Naive thymus-derived CD8-positive, alpha-beta T cell (primary cell): ENCODE results near the gene VASN. TPM values are rescaled to one million over a fixed set of nuclear protein-coding genes. Genes with fewer than 3 reads are reported as not detected.
"Not testable (repeated sequence)": the region's sequence is repeated elsewhere in the genome, so short reads cannot be mapped to it uniquely, and the experiment has no call there.

Experiments
- ATAC-seq, 2 donors: fragments of 150-1000 bp; cut with Tn5 transposase in 1 of 2; sonication (Bioruptor Pico), chemical (Tn5 transposase) in 1 of 2; 1 replicate in 1 of 2; 2 replicates in 1 of 2; pipeline ENCODE4 v1.10.0; 2021; ENCODE audit warnings: mild to moderate bottlenecking in 2 of 2, moderate library complexity in 2 of 2
- POLR2A ChIA-PET: fragments of 350-600 bp; sonication (Branson Sonifier 250); formaldehyde crosslinking; loops from one replicate; lab custom pipeline; 2021; ENCODE audit warnings: antibody characterized with exemption; lab: Charles Lee
- DNase-seq, 10 donors: peaks; one replicate each; pipeline versions ENCODE4 v3.0.0 to v3.0.0-alpha.2; 2020 to 2022
- H3K27ac Mint-ChIP-seq, 10 donors: one replicate each; pipeline ENCODE4 v1.8.0; 2020 to 2022; ENCODE audit warnings: mild to moderate bottlenecking in 10 of 10, mixed read lengths in 10 of 10, moderate library complexity in 4 of 10, inconsistent platforms in 1 of 10
- H3K27me3 Mint-ChIP-seq, 5 donors: one replicate each; pipeline ENCODE4 v1.8.0; 2021 to 2022; ENCODE audit warnings: mixed read lengths in 5 of 5
- H3K36me3 Mint-ChIP-seq, 3 donors: one replicate each; pipeline ENCODE4 v1.8.0; 2020 to 2022; ENCODE audit warnings: mixed read lengths in 3 of 3, mild to moderate bottlenecking in 2 of 3, inconsistent platforms in 1 of 3
- H3K4me1 Mint-ChIP-seq, 4 donors: one replicate each; pipeline ENCODE4 v1.8.0; 2021 to 2022; ENCODE audit warnings: mixed read lengths in 4 of 4
- H3K4me3 Mint-ChIP-seq, 10 donors: one replicate each; pipeline ENCODE4 v1.8.0; 2020 to 2022; ENCODE audit warnings: mild to moderate bottlenecking in 10 of 10, mixed read lengths in 10 of 10, moderate library complexity in 6 of 10, inconsistent platforms in 1 of 10
- H3K9me3 Mint-ChIP-seq, 9 donors: one replicate each; pipeline ENCODE4 v1.8.0; 2020 to 2022; ENCODE audit warnings: mixed read lengths in 9 of 9, mild to moderate bottlenecking in 3 of 9, inconsistent platforms in 1 of 9, moderate library complexity in 1 of 9
- polyA plus RNA-seq, 3 donors: library from polyadenylated mRNA; unstranded; fragments of 300-500 nt; fragmentation: Illumina TruSeq; gene quantifications; one replicate each; pipeline ENCODE4 v1.2.3, GENCODE V29; 2021
- total RNA-seq, 8 experiments: library from RNA in 2 of 8; stranded (reverse) in 2 of 8; gene quantifications; one replicate each; pipeline ENCODE4 v1.2.3 and lab custom pipeline; 2021 to 2026

VASN gene
- total and polyA plus RNA-seq, 5 experiments from 2014 or later: 0.12 to 0.34 (median 0.30) TPM; not detected in 2

DNA sequence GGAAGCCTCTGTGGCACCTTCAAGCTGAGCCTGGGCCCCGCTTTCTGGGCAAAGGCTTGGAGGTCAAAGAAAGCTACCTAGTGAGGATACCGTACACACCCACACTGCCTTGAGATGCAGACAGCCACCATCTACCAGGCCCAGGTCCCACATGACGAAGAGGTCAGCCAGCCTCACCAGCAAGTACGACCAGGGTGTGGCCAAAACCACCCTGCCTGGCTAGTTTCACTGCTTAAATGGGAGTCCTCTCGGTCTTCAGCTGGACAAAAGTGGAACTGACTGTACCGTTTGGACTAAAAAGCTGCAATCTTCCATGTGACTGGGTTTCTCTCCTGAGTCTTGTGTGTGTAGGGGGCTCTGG is 21.6 kb downstream of the VASN start:
- Mint-ChIP-seq H3K4me3 (no peak overlapping the region), H3K4me1 (peaks cover 5 to 19% (median 14%) of the 10 kb centered on the region in 4 donors), H3K36me3 (peaks cover 4 to 61% (median 5%) of the 10 kb centered on the region in 3 donors), H3K9me3 (no peaks in the 10 kb centered on the region), H3K27me3 (no peaks in the 10 kb centered on the region), H3K27ac (no peak overlapping the region)
- ATAC-seq: no peak
- DNase-seq: no peak
- POLR2A ChIA-PET: no interaction called here

DNA sequence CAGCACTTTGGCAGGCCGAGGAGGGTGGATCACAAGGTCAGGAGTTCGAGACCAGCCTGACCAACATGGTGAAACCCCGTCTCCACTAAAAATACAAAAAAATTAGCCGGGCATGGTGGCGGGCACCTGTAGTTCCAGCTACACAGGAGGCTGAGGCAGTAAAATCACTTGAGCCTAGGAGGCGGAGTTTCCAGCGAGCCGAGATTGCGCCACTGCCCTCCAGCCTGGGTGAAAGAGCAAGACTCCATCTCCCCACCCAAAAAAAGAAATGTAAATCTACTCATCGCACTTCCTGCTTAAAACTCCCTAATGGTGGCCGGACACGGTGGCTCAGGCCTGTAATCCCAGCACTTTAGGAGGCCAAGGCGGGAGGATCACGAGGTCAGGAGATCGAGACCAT is 22.2 kb downstream of the VASN start:
- peak overlapping the region in 1 of 10 donors; percentile 41 for H3K4me3 Mint-ChIP-seq
- ATAC-seq, POLR2A ChIA-PET, H3K9me3 Mint-ChIP-seq, DNase-seq, H3K27me3 Mint-ChIP-seq: not testable (repeated sequence)
- H3K4me1 Mint-ChIP-seq: peaks cover 5 to 19% (median 14%) of the 10 kb centered on the region in 4 donors
- H3K36me3 Mint-ChIP-seq: peaks cover 4 to 63% (median 5%) of the 10 kb centered on the region in 3 donors
- peak overlapping the region in 2 of 10 donors; percentile 51 to 79 for H3K27ac Mint-ChIP-seq

DNA sequence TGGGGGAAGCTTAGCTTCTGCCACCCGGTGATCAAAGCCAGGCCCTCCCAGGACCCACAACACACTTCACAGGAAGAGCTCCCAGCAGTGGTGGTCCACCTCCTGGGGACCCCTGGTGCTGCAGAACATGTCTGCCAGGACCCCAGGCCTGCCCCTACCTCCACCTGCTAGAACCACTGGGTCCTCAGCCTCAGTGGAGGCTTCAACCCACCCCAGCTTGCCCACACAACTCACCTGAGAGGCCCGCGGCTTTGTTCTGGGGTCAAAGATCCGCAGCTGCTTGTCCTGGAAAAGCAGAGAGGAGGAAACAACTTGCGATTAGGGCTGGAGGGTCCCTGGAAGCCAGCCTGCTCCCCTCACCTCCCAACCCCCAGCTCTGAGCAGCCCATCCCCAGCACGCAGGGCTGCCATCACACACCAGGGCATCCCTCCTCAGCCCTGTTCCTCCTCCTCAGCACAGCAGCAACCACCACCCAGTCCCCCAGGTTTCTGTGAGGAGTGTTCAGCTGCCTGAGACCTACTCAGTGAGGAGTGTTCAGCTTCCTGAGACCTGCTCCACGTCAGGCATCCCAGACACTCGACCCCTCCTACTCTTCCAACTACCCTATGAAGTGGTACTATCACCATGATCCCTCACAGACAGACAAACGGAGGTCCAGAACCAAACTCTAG is 23.5 kb downstream of the VASN start:
- Mint-ChIP-seq H3K36me3 (peaks cover 4 to 69% (median 7%) of the 10 kb centered on the region in 3 donors), H3K4me1 (peaks cover 13 to 32% (median 21%) of the 10 kb centered on the region in 4 donors), H3K4me3 (peak overlapping the region in 2 of 10 donors; percentile 45 to 71), H3K9me3 (no peaks in the 10 kb centered on the region), H3K27me3 (no peaks in the 10 kb centered on the region), H3K27ac (peak overlapping the region in 7 of 10 donors; percentile 14 to 91 (median 48))
- ATAC-seq (no peak), DNase-seq (no peak)
- POLR2A ChIA-PET: interaction anchor here (0.7 to 1.2 kb wide), 2 partner anchors 10 to 25 kb away, joined by 3 to 4 read pairs; no protein-coding TSS in a partner anchor

DNA sequence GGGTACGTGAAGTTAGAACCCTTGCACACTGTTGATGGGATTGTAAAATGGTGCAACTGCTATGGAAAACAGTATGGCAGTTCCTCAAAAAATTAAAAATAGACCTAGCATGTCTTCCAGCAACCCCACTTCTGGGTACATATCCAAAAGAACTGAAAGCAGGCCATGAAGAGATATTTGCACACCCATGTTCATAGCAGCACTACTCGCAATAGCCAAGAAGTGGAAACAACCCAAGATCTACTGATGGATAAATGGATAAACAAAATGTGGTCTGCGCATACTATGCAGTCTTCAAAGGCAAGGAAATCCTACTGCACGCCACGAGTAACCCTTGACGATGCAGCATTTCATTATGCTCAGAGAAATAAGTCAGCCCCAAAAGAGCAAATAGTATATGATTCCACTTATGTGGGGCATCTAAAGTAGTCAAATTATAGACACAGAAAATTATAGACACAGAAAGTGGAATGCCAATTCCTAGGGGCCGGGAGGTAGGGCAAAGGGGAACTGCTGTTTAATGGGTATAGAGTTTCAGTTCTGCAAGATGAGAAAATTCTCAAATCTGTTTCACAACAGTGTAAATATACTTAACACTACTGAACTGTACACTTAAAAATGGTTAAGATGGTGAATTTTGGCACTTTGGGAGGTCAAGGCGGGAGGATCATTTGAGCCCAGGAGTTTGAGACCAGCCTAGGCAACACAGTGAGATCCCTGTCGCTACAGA is 27.5 kb downstream of the VASN start:
- no peaks in the 10 kb centered on the region for H3K9me3 Mint-ChIP-seq
- H3K27me3 Mint-ChIP-seq: no peaks in the 10 kb centered on the region
- peaks cover 4 to 82% (median 9%) of the 10 kb centered on the region in 3 donors for H3K36me3 Mint-ChIP-seq
- ATAC-seq (no peak), DNase-seq (no peak)
- H3K4me3 Mint-ChIP-seq: no peak overlapping the region
- POLR2A ChIA-PET: no interaction called here
- H3K27ac Mint-ChIP-seq: peak overlapping the region in 4 of 10 donors; percentile 24 to 97 (median 38)
- H3K4me1 Mint-ChIP-seq: peaks cover 14 to 39% (median 26%) of the 10 kb centered on the region in 4 donors

DNA sequence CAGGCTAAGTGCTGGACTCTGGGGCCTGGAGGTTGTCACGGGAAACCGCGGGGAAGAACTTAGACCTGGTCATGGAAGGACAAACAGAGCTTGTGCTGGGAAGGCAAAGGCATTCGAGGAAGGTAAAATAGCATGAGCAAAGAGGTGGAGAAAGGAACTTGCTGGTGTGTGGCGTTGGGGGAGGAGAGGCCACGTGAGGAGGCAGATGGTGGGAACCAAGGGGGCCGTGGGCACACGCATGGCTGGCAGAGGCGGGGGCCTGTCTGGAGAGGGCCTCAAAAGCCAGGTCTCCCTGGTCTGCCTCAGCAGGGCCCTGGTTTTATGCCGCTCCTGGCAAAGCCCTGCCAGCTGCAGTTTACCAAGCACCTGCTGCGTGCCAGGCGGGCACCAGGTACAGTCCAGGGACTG is 29.4 kb downstream of the VASN start:
- DNase-seq: peak in 2 of 10 donors; percentile 18 to 38
- peaks cover 0 to 3% (median 0%) of the 10 kb centered on the region in 5 donors for H3K27me3 Mint-ChIP-seq
- H3K36me3 Mint-ChIP-seq: peaks cover 0 to 82% (median 9%) of the 10 kb centered on the region in 3 donors
- H3K4me1 Mint-ChIP-seq: peaks cover 19 to 48% (median 30%) of the 10 kb centered on the region in 4 donors
- H3K9me3 Mint-ChIP-seq: no peaks in the 10 kb centered on the region
- peak overlapping the region in 5 of 10 donors; percentile 0 to 61 (median 49) for H3K4me3 Mint-ChIP-seq
- H3K27ac Mint-ChIP-seq: peak overlapping the region in 4 of 10 donors; percentile 61 to 97 (median 84)
- no peak for ATAC-seq
- POLR2A ChIA-PET: interaction anchor here (0.6 to 2.7 kb wide), 3 partner anchors 15 to 1307 kb away, joined by 3 to 12 read pairs (median 3); partner anchors contain the start of gene CORO7

DNA sequence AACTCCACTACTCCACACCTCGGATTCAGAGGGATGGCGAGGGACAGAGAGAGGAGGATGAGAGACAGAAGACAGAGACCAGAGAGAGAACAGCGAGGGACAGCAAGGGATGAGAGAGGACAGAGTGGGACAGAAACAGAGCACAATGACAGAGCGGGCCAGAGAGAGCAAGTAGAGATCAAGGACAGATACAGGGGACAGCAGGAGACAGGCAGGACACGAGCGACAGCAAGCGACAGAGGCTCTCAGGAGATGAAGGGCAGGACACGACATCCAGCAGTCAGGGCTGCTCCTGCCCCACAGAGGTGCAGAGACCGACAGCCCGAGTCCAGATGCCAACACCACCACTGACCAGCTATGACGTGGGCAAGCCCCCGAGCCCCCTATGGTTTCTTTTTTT is 29.9 kb downstream of the VASN start:
- POLR2A ChIA-PET: interaction anchor here (0.6 to 2.7 kb wide), 4 partner anchors 10 to 1308 kb away, joined by 3 to 12 read pairs (median 3); partner anchors contain the start of gene CORO7
- Mint-ChIP-seq H3K4me1 (peaks cover 19 to 48% (median 30%) of the 10 kb centered on the region in 4 donors), H3K27ac (peak overlapping the region in 5 of 10 donors; percentile 40 to 97 (median 76)), H3K36me3 (peaks cover 0 to 82% (median 13%) of the 10 kb centered on the region in 3 donors), H3K27me3 (peaks cover 0 to 3% (median 0%) of the 10 kb centered on the region in 5 donors), H3K9me3 (no peaks in the 10 kb centered on the region), H3K4me3 (peak overlapping the region in 5 of 10 donors; percentile 0 to 79 (median 49))
- no peak for ATAC-seq
- peak in 3 of 10 donors; percentile 5 to 28 (median 17) for DNase-seq

DNA sequence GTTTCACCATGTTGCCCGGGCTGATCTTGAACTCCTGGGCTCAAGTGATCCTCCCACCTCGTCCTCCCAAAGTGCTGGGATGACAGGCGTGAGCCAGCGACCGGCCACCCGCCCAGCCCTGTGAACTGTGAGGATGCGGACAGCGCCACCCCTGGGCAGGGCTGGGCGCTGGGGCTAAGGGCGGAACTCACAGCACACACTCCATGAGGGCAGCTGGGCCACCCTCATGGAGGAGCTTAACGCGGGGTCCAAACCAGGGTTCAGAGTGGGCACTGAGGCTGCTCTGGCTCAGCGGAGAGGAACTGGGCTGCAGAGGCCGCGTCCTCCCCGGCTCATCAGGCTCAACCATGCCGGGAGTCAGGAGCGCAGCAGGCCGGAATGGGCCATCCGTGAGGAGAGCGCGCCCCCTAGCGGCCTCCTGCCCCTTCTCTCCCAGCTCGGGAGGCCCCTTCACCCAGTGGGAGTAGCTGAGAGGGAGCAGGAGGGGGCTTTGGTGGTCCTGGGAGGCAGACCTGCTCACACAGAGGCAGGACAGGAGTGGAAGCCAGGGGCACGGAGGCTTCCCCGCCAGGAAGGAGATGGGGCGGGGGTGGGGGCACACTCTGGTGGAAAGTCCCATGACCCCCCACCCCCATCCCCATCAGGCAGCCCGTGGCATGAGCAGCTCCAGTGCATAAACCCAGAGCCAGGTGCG is 30.9 kb downstream of the VASN start:
- Mint-ChIP-seq H3K9me3 (no peaks in the 10 kb centered on the region), H3K27ac (peak overlapping the region in 2 of 10 donors; percentile 91 to 97), H3K36me3 (peaks cover 0 to 84% (median 17%) of the 10 kb centered on the region in 3 donors), H3K4me1 (peaks cover 19 to 46% (median 30%) of the 10 kb centered on the region in 4 donors), H3K4me3 (peak overlapping the region in 3 of 10 donors; percentile 31 to 41 (median 33)), H3K27me3 (peaks cover 0 to 3% (median 0%) of the 10 kb centered on the region in 5 donors)
- ATAC-seq (peak; percentile 38 to 67), DNase-seq (peak; percentile 39 to 82 (median 66))
- POLR2A ChIA-PET: interaction anchor here (0.6 to 2.7 kb wide), 7 partner anchors 11 to 121 kb away, joined by 3 to 12 read pairs (median 4); partner anchors contain the start of gene CORO7

DNA sequence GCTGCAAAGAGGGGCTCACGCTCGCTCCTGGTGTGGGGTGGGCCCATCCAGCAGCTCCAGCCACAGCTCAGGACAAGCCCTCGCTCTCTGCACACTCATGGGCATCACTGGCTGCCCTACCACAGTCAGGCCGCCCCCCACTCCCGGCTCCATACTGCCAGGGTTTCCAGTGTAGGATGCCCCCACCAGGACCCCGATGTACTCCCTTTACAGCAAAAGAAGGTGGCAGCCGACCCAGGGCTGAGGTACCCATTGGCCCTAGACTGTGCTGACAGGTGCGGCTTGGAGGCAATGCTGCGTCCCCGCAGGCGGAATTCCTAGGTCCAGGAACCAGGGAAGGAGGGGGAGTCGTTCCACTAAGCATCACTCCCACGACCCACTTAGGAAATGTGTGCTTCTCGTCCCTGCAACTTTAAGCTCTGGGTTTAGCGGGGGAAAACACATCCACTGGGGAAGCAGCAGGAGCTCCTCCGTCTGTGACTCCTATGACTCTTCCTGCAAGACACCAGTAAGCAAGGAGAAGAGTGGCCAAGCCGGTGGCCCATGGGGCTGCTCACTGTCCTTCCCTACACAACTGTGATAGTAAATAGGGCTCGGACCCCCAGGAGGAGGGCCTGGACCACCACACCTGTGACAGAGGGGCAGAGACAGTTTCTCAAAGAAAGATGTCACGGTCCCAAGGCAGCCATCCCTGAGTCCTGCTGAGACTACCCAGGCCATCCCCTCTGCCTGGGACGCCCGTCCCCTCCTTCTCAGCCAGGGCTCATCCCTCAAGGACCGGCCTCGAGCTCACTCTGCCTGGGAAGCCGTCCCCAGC is 31.7 kb downstream of the VASN start:
- POLR2A ChIA-PET: interaction anchor here (0.6 to 2.7 kb wide), 4 partner anchors 10 to 122 kb away, joined by 4 to 12 read pairs (median 6); partner anchors contain the start of gene CORO7
- Mint-ChIP-seq H3K36me3 (peaks cover 0 to 83% (median 17%) of the 10 kb centered on the region in 3 donors), H3K9me3 (no peaks in the 10 kb centered on the region), H3K27me3 (peaks cover 0 to 3% (median 0%) of the 10 kb centered on the region in 5 donors), H3K4me3 (peak overlapping the region in 3 of 10 donors; percentile 24 to 41 (median 33)), H3K27ac (peak overlapping the region in 5 of 10 donors; percentile 41 to 97 (median 61)), H3K4me1 (peaks cover 19 to 47% (median 30%) of the 10 kb centered on the region in 4 donors)
- DNase-seq: peak in 3 of 10 donors; percentile 15 to 23 (median 21)
- peak; percentile 0 to 4 for ATAC-seq

DNA sequence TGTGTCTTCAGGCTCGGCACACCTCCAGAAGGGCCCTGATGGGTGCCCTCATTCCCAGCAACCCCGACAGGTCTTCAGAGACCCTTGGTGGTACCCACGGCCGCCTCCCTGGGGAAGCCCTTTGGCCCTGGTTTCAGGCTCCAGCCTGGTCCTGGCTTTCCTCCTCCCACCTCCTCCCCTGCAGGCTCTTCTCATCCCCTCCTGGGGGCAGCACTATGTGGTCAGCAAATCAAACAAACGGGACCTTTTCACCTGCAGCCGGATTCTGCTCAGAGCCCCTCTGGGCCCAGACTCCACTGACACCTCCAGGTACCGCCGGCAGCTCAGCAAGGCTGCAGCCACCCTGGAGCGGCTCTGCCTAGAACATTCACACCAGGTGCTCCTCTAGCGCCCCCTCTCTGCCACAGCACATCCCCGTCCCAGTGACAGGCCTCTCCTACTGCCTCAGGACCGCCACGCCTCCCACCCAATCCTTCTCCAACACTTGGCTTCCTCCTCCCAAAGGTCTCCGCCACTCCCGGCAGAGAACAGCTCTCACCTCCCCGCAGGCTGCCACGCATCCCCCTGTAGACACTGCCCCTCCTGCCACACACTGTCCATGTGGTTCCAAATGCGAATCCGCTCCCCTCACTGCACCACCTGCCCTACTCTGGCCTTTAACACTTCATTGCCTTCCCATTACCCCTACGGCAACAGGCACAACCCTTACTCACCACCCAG is 32.8 kb downstream of the VASN start:
- Mint-ChIP-seq H3K9me3 (no peaks in the 10 kb centered on the region), H3K36me3 (peaks cover 0 to 83% (median 17%) of the 10 kb centered on the region in 3 donors), H3K4me3 (peak overlapping the region in 4 of 10 donors; percentile 40 to 81 (median 56)), H3K27ac (peak overlapping the region; percentile 22 to 97 (median 67)), H3K27me3 (peaks cover 0 to 3% (median 0%) of the 10 kb centered on the region in 5 donors), H3K4me1 (peaks cover 16 to 51% (median 26%) of the 10 kb centered on the region in 4 donors)
- ATAC-seq (peak; percentile 9 to 40), DNase-seq (peak in 7 of 10 donors; percentile 30 to 64 (median 51))
- POLR2A ChIA-PET: interaction anchor here (0.8 to 2.0 kb wide), 2 partner anchors 10 to 25 kb away, joined by 5 to 10 read pairs; no protein-coding TSS in a partner anchor

DNA sequence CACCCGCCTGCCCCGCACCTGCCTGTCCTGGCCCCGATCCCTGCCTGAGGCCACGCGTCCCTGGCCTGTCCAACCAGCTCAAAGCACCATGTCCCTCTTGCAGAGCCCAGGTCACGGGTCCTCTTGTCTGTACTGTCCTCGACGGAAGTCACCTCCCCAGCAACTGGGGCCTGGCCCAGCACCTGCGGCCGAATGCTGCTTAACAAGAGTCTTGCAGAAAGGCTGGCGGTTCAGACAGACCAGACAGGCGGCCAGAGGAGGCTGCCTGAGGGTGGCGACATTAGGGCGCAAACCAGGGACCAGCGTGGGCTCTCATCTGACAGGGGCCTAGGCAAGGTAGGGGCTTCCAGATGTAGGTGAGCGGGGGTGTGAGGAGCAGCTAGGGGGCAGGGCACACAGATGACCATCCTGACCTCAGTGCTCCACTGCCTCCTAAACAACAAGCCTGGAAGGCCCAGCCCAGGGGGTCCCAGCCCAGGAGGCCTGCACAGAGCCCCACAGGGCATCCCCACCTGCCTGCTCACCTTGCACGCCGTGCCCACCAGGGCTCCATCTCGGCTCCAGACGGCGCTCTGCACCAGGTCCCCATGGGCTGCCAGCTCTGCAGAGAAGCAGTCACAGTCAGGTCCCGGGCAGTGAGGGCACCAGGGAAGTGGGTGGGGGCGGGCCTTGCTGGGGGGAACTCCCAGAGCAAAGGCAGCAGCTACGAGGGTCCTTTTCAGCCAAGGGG is 33.5 kb downstream of the VASN start:
- H3K27me3 Mint-ChIP-seq: peaks cover 0 to 3% (median 0%) of the 10 kb centered on the region in 5 donors
- H3K4me3 Mint-ChIP-seq: peak overlapping the region in 5 of 10 donors; percentile 8 to 81 (median 54)
- POLR2A ChIA-PET: interaction anchor here (1.2 to 2.0 kb wide), 2 partner anchors 10 kb away, joined by 4 to 10 read pairs; no protein-coding TSS in a partner anchor
- ATAC-seq: peak in 1 of 2 donors; percentile 2
- peaks cover 10 to 52% (median 21%) of the 10 kb centered on the region in 4 donors for H3K4me1 Mint-ChIP-seq
- peaks cover 0 to 83% (median 17%) of the 10 kb centered on the region in 3 donors for H3K36me3 Mint-ChIP-seq
- peak in 5 of 10 donors; percentile 18 to 54 (median 25) for DNase-seq
- H3K27ac Mint-ChIP-seq: peak overlapping the region in 4 of 10 donors; percentile 69 to 97 (median 88)
- no peaks in the 10 kb centered on the region for H3K9me3 Mint-ChIP-seq
